ENCODE measurements around the gene LAMC2.

GRCh38 chr1:183215076-183215720 is 29.1 kb downstream of the LAMC2 start:
- no peak for TF ChIP-seq CTCF (IDR thresholded peaks at IDR 0.05; ENCODE audit: borderline replicate concordance, extremely low read depth, low read length, poor library complexity, severe bottlenecking)
- no peak for TF ChIP-seq EZH2 (IDR thresholded peaks at IDR 0.05; ENCODE audit: borderline replicate concordance, low read depth, low read length, severe bottlenecking)
